ENCODE data around the gene RIC8A.

GRCh38 chr11:207863-208180, 314 bp downstream of the RIC8A start:
- TF ChIP-seq POLR2A (IDR thresholded peaks at IDR 0.05) (no peak), CTCF (IDR thresholded peaks at IDR 0.05) (no peak)

All from ovary (tissue), 3 donors.